GM19372 (cell line): Measurements from ENCODE around the gene DKK3.
"Not testable (repeated sequence)": the region's sequence is repeated elsewhere in the genome, so short reads cannot be mapped to it uniquely, and the experiment has no call there.

Source experiments
- ATAC-seq: cut with Tn5 transposase; IDR thresholded peaks from one replicate; pipeline ENCODE4 v1.9.1; 2021; ENCODE audit warnings: mild to moderate bottlenecking, low read depth, moderate library complexity; ENCODE audit not compliant: unreplicated experiment

The DKK3 gene

GRCh38 chr11:12007769-12008737 lies at the start of gene DKK3:
DKK3 (minus strand) TSS chr11:12008626; CDS start chr11:12008582, 44 bp downstream.
- no peak for ATAC-seq

DNA sequence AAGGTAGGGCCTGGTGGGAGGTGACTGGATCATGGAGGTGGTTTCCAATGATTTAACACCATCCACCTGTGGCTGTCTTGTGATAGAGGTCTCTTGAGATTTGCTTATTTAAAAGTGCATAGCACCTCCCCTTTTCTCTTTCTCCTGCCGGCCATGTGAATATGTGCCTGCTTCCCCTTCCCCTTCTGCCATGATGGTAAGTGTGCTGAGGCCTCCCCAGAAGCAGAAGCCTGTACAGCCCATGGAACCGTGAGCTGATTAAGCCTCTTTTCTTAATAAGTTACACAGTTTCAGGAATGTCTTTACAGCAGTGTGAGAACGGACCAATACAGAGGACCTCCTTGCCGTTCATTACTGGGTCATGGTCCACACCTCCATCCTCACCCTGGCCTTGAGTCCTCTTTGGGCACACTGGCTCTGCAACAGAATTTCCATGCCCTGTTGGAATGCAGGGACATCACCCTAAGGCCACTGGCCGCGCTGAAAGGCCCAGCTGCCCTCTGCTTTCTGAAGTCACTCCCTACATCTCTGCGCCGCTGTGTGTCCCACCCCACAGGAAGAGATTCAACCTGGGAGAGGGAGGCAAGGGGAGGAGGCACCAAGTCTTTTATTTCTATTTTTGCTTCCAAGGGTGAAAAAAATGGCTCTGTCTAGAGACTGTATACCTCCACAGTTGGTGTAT lies 49.0 kb upstream of the DKK3 start:
- ATAC-seq = no peak

DNA sequence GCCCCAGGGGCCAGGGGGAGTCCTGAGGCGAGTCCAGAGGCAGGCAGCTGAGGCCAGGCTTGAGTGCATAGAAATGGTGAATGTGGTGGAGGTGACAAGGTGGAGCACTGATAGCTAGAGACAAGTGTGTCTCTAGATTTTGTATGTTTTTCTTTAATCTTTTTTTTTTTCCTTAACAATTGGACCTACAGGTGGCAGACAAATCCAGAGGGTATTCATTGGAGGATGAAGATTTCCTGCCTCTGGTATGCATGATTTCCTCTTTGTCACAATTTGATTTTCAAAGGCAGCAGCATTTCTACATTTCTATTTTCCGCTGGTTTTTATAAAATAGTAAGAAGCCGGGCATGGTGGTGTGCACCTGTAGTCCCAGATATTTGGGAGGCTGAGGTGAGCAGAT lies 47.7 kb upstream of the DKK3 start:
- ATAC-seq = no peak

DNA sequence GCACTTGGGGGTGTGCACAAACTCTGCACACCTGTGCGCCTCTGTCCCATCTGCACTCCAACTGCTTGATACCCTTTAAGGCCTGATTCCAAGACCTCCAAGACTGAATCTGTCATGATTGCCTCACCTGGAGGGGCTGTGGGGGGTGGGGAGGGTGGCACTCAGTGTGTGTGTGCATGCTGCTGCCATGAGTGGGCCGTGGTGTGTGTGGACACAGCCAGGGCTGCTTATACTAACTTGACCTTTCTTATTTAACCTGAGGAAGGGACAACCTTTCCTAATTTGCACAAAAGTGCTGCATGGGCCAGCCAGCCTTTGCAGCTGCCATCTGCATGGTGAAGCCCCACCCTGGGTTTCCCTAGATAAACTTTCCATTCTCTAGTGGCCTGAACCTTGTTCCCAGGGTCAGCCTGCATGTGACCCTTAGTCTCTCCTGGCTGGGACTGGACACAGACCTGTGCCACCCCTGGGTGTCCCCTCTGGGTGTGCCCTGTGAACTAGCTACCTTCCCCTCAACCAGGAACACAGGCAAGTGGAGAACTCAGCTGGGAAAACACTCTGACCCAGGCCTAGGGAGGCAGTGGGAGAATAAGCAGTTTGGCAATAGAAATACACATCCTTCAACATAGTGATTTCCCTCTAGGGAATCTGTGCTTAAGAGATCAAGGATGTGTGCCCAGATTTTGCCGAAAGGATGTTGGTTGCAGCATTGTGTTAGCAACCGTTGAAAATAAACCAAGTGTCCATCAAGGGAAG lies 45.4 kb upstream of the DKK3 start:
- no peak for ATAC-seq

DNA sequence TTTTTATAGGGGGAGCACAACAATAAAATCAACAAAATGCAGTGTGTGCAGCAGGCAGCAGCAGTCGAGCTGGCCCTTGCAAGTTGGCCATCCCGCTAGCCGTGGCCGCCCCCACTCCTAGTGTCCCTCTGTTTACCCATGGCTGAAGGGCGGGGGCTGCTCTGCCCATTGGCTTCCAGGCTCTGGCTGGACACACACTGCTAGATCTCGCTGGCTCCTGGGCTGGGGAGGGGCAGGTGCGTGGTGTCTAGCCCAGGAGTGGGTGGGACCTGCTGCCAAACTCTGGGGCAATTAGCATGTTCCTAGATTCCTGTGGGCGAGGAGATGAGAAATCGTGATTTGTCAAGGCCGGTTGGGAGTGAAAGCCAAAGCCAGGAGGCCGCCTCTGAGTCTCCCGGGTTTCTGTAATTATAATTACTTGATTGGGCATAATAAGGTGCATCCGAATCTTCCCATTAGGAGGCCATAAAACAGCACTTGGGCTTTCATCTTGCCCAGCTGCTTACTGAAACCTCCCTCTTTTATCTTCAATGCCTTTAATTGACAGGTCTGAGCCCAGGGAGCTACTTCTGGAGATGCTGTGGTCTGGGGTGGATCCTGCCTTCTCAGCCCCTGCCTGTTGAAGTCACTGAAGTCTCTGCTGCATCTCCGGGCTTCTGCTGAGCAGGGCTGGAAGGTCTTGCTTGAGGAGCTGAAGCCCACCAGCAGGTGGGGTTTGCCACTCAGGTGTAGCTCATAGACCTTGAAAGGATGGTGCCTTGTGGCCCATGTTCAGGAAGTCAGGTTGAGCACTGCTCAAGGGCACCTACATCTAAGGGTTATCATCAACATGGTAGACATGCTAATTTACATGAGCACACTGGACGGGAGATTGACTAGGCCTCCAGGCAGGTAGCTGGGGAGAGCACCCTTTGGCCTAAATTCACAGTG lies 44.5 kb upstream of the DKK3 start:
- no peak for ATAC-seq

DNA sequence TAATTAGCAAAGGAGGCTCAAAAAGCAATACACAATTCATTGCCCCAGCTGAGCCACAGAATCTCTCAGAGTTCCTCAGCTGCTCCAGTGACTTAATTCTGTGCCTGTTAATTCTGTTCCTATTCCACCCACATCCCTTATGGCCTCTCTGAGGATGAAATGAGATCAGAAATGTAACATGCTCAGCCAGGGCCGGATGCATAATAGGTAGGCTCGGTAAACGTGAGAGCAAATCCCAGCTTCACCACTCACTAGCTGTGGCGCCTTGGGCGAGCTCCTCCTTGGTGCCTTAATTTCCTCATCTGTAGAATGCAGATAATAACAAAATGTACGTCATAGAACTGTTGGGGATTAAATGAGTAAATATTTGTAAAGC lies 42.8 kb upstream of the DKK3 start:
- ATAC-seq = no peak

DNA sequence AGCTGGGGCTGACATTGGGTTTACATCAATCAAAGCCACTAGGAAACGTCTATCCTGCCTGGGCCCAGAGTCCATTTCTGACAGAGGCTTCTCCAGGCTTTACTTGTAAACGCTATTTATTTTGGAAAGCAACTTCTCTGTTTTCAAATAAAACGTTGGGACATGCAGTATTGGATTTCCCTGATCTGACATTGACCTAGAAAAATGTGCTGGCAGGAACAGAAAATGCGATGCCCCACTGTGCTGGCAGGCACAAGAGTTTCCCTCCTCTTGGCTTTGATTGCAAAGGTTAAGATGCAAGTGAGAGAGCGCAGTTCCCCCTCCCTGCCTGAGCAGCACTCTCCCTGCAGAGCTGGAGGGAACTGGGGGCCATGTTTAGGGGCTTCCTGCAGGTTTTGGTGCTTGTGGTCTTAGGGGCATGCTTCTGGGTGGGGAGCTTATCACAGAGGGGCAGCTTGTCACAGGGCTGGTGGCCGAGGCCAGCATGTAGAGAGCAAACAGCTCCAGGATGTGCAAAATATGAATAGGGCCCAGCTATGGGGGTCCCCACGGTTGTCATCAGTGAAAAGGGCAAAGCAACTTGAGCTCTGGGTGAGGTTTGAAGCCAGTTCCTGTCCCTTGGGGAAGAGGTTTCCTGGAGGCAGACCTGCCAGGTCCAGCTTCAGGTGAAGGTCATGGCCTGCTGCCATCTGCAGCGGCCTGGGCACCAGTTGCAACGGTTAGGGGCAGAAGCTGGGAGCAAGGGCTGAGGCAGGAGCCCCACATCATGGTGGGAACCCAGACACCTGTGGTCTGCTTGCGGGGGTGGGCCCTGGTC lies 42.3 kb upstream of the DKK3 start:
- ATAC-seq = no peak

DNA sequence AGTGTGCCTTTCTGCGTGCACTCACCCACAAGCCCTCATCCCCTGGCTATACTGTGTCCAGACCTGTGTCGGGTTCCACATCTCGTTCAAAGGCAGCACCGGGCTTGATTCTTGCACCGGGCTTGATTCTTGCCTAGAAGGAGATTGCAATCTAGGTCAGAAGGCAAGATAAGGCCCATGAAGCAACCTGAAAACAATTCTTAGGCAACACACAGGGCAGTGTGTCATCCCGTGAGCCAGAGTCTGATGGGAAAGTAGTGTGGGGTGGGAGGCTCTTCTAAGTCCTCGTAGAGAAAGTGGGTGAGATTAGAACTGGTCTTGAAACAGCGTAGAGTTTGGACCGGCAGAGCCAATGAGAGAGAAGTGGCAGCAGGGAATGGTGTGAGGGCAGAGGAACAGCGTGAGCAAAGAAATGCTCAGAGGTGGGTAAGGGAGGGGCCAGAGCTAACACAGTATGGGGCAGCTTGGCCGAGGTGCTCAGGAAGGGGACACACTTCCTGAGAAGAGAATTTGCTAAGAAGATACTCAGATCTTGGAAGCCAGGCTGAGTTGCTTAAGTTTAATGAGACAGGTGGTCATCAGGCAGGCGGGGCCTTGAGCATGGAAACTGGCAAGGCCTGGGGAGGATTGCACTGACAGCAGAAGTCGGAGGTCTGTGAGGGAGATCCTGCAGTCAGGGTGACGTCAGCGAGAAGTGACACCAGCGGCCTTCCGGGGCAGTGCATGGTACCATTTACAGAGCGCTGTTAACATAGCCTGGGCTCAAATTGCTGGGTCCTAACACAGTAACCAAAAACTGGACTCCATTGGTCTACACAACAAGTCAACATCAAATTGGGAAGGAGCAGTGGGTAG lies 40.7 kb upstream of the DKK3 start:
- ATAC-seq = no peak

GRCh38 chr11:12046636-12047236 lies 38.3 kb upstream of the DKK3 start:
- no peak for ATAC-seq

GRCh38 chr11:12045914-12046635 lies 37.6 kb upstream of the DKK3 start:
- ATAC-seq = no peak

DNA sequence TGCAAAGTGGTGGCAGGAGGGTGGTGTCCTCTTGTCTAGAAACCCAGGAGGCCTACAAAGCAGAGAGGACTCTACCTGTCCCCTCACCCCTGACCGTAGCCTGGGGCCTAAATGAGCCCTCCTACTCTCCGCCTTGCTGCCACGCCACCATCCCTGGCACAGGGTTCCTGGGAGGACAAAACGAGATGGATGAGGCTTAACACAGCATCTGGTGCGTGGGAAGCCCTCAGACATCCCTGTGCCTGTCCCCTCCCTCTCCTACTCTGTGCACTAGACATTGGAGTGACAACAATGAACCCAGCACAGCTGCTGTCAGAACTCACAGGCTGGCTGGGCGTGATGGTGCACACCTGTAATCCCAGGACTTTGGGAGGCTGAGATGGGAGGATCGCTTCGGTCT lies 36.4 kb upstream of the DKK3 start:
- no peak for ATAC-seq

DNA sequence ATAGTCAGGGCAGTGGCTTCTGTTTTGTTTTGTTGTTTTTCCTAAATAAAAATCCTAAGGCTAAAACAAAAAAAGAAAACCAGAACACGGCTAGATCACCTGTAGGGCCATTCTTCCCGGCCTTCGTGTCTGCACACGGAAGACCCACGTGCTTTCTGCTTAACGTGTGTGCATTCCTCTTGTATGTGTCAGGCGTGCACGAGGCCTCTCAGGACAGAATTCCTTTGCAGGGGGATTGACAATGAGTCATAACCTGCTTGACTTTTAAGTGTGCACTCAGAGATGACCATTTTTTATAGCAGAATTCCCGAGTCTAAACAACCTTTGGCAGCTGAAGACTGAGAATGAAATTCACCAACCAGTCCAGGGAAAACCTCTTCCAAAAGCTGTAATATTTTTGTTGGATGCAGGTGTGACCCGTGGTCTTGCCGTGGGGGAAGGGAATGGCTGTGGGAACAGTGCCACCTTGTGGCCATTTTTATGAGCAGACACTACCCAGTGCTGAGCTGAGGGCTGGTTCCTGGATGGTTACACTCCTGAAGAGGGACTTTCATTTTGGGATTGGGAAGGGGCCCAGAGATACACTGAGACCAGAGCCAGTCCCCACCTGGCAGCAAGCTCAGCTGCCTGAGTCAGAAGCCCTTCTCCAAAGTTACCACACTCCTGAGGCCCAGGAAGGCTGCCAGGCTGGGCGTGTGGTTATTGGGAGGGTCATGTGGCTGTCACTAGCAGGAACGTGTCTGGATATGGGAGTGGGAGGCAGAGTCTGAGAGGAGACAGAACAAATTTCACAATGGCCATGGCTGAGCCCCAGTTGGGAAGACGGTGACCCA lies 35.7 kb upstream of the DKK3 start:
- peak; percentile 69 for ATAC-seq

GRCh38 chr11:12043221-12043620 lies 34.8 kb upstream of the DKK3 start:
- no peak for ATAC-seq

DNA sequence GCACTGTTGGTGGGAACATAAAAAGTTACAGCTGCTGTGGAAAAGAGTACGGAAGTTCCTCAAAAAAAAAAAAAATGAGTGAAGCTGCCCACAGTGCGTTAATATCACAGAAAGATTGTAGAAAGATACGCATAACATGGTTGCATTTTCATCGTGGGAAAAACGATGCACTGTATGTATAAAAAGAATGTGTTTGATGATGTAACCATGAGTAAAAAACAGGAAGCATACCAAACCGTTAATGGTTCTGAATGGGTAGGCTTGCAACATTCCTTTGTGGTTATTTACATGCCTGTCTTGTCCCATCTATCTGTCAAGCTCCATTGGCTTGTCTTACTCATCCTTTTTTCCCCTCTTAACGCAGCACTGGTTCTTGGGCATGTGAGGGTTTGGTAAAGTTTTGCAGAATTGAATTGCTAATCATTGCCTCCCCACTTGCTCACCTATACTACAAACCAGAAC lies 33.8 kb upstream of the DKK3 start:
- ATAC-seq = no peak

DNA sequence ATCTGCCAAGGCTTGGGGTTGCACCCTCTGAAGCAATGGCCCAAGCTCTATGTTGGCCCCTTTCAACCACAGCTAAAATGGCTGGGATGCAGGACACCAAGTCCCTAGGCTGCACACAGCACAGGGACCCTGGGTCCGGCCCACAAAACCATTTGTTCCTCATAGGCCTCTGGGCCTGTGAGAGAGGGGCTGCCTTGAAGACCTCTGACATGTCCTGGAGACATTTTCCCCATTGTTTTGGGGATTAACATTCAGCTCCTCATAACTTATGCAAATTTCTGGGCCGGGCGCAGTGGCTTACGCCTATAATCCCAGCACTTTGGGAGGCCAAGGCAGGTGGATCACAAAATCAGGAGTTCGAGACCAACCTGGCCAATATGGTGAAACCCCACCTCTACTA lies 32.3 kb upstream of the DKK3 start:
- not testable (repeated sequence) for ATAC-seq

DNA sequence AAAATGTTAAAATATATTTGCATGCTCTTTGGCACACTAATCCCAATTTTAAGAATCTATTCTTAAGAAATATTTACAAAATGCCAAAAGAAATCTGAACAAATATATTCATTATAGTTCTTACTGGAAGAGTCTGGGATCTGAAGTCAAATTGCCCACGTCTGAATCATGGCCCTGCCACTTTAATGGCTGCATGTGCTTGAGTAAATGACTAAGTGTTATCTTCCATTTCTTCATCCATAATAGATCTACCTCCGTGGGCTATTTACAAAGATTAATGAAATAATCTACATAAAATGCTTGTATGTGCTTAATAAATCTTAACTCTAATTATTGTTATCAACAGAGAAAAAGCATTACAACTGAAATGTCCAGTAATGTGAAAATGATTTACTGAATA lies 24.5 kb upstream of the DKK3 start:
- ATAC-seq = no peak
